Glomerular visceral epithelial cell (primary cell): ENCODE results near the gene GOLT1B.

Experiments used
- DNase-seq: peaks from one replicate; pipeline ENCODE4 v3.0.0-alpha.2; 2016; ENCODE audit errors: extremely low spot score

GOLT1B gene

DNA sequence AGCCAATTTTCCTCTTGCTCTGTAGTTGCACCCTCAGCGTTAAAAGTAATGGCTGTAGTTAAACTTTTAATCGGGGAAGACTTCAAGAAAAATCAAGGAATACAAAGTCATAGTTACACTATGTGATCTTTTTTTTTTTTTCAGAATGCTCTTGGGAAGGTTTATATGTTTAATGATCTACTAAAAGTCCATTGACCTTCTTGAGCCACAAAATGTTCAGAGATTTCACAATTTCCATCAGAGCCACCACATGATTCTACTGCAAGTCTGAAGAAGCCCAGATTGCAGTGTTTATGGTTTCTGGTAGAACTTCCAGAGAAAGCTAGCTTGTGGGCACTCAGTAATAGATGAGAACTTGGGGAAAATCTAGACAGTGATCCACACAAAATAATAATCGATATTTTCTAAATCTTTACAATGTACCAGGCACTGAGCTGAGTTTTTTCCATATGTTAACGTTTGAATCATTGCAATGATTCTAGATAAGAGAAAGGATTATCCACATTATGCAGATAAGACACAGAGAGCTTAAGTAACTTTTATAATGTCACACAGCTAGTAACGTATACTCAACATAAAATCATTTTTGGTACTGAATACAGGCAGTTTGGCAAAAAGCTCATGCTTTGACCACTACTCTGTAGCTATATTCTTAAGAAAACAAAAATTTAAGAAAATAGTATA is 64.8 kb downstream of the GOLT1B start:
- DNase-seq, result peak; percentile 26

DNA sequence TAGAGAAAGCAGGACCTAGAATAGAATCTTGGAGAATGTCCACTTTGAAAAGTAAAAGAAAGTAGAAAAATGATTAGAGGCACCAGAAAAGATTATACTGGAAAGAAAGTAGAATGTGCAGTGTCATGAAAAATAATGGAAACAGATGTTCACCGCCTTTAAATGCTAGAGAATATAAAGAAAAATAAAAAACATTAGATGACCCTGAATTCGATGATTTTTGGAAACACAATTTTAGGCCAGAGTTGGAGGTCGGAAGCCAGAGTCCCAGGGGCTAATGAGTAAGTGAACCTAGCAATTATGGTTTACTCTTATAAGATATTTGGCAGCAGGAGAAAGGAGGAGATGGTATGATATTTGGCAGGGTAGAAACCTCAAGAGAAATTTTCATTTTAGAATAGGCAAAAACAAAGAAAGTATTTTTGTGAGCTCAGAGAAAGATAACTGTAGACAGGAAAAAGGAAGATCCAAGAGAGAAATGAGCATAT is 65.4 kb downstream of the GOLT1B start:
- no peak for DNase-seq
